Suprapubic skin (tissue), 4 donors: Measurements from ENCODE around the gene KIAA1217. TPM values are rescaled to one million over a fixed set of nuclear protein-coding genes. Genes with fewer than 3 reads are reported as not detected.

Experiments
- DNase-seq, 2 donors: peaks; one replicate each; pipeline ENCODE4 v3.0.0-alpha.2; 2019; ENCODE audit warnings: low spot score in 2 of 2
- H3K27ac ChIP-seq: fragments of 200-600 bp; sonication (generic); one replicate; pipeline ENCODE4 v1.5.1; 2019
- H3K27me3 ChIP-seq: fragments of 200-600 bp; sonication (generic); one replicate; pipeline ENCODE4 v1.5.1; 2019
- H3K36me3 ChIP-seq: fragments of 200-600 bp; sonication (generic); one replicate; pipeline ENCODE4 v1.5.1; 2019
- H3K4me1 ChIP-seq: fragments of 200-600 bp; sonication (generic); one replicate; pipeline ENCODE4 v1.5.1; 2019
- H3K4me3 ChIP-seq: fragments of 200-600 bp; sonication (generic); one replicate; pipeline ENCODE4 v1.5.1; 2019; ENCODE audit warnings: mild to moderate bottlenecking
- H3K9me3 ChIP-seq: fragments of 200-600 bp; sonication (generic); one replicate; pipeline ENCODE4 v1.5.1; 2019
- CTCF ChIP-seq, 2 donors: fragments of 200-600 bp in 1 of 2; fragments of 450-650 bp in 1 of 2; sonication (generic) in 1 of 2; IDR thresholded peaks; one replicate each; pipeline ENCODE4 v1.5.1; 2016 to 2019; ENCODE audit warnings: antibody characterized with exemption in 2 of 2, mild to moderate bottlenecking in 1 of 2, moderate library complexity in 1 of 2
- EP300 ChIP-seq: sonication (generic); formaldehyde crosslinking; IDR thresholded peaks from one replicate; pipeline ENCODE4 v1.6.1; 2017; ENCODE audit warnings: antibody characterized with exemption
- POLR2A ChIP-seq, 2 donors: fragments of 450-650 bp; IDR thresholded peaks; one replicate each; pipeline ENCODE4 v1.6.1; 2017; ENCODE audit warnings: antibody characterized with exemption in 2 of 2, mild to moderate bottlenecking in 2 of 2, moderate library complexity in 2 of 2
- POLR2AphosphoS5 ChIP-seq, 3 donors: sonication (generic); formaldehyde crosslinking; IDR thresholded peaks; one replicate each; pipeline ENCODE4 v1.6.1; 2017; ENCODE audit warnings: antibody characterized with exemption in 3 of 3
- WGBS: methylation state at CpG from one replicate; pipeline ENCODE4 v1.1.5; 2018; 5-methylcytosine and 5-hydroxymethylcytosine counted together
- total RNA-seq, 4 donors: library from RNA; depleted of rRNA; stranded (reverse); fragments of >200 nt; gene quantifications; one replicate each; pipeline ENCODE4 v1.1.0, GENCODE V29; 2016

The KIAA1217 gene
- total RNA-seq, 4 donors from 2014 or later: 59.2 to 109 (median 72.1) TPM

DNA sequence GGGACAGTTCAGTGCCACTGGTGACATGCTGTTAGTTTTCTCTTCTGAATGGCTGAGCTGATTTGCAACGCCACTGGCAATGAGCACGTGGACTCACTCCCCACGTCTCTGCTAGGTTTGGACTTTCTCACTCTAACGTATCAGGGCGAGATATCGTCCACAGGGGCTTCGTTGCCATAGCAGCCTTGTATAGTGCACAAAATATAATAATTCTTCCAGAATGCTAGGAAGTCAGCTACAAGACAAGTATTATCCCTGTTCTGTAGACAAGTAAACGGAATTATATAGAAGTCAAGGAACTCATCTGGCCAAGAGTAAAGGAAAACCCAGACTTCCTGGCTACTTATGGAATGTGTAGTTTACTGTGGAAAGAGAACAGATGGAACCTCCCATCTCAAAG lies 288.0 kb downstream of the KIAA1217 start:
- no peak overlapping the region for H3K27ac ChIP-seq
- 90% methylated on average over 8 of the region's 8 CpGs for WGBS
- peaks cover 15% of the 10 kb centered on the region for H3K36me3 ChIP-seq
- H3K4me3 ChIP-seq: no peak overlapping the region
- H3K27me3 ChIP-seq: no peaks in the 10 kb centered on the region
- H3K4me1 ChIP-seq: no peaks in the 10 kb centered on the region
- TF ChIP-seq CTCF (IDR thresholded peaks at IDR 0.05) (no peak), POLR2A (IDR thresholded peaks at IDR 0.05) (no peak), POLR2AphosphoS5 (IDR thresholded peaks at IDR 0.05) (no peak), EP300 (no peak)
- H3K9me3 ChIP-seq: no peaks in the 10 kb centered on the region
- DNase-seq: no peak

DNA sequence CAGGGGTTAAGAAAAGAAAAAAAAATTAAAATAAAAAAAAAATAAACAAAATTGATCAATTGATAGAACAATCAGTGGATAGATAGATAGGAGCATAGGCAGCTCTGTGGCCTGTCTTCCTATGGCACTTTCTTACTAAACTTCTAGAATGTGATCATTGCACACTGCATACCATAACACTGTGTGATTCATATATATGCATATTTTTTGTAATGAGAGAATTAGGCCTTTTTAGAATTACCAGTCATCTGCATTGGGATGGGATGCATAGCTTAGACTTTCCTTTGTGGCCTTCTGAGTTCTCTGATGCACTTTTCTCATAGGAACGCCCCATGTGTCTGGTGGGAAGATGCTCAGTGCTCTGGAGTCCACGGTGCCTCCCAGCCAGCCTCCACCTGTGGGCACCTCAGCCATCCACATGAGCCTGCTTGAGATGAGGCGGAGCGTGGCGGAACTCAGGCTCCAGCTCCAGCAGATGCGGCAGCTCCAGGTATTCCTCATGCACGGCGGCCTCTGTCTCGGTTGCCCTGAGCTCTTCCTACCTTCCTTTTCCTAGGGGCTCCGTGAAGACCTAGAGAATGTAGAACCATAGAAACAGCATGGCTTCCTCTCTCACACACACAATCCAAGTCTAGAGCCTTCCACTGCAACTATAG lies 292.2 kb downstream of the KIAA1217 start:
- Histone ChIP-seq H3K27me3 (no peaks in the 10 kb centered on the region), H3K4me3 (no peak overlapping the region), H3K9me3 (no peaks in the 10 kb centered on the region), H3K27ac (no peak overlapping the region), H3K36me3 (peaks cover 17% of the 10 kb centered on the region), H3K4me1 (no peaks in the 10 kb centered on the region)
- 100% methylated on average over 9 of the region's 10 CpGs for WGBS
- TF ChIP-seq POLR2AphosphoS5 (IDR thresholded peaks at IDR 0.05): no peak
- no peak for TF ChIP-seq CTCF (IDR thresholded peaks at IDR 0.05)
- TF ChIP-seq POLR2A (IDR thresholded peaks at IDR 0.05): no peak
- TF ChIP-seq EP300: no peak
- DNase-seq: no peak

GRCh38 chr10:24502006-24502405 lies 293.1 kb downstream of the KIAA1217 start:
- DNase-seq: no peak
- Histone ChIP-seq H3K27me3 (no peaks in the 10 kb centered on the region), H3K9me3 (no peaks in the 10 kb centered on the region), H3K36me3 (peaks cover 14% of the 10 kb centered on the region), H3K27ac (no peak overlapping the region), H3K4me3 (no peak overlapping the region), H3K4me1 (no peaks in the 10 kb centered on the region)
- no peak for TF ChIP-seq EP300
- TF ChIP-seq POLR2A (IDR thresholded peaks at IDR 0.05): no peak
- TF ChIP-seq CTCF (IDR thresholded peaks at IDR 0.05): no peak
- no peak for TF ChIP-seq POLR2AphosphoS5 (IDR thresholded peaks at IDR 0.05)
- WGBS: 86% methylated on average over 10 of the region's 10 CpGs

DNA sequence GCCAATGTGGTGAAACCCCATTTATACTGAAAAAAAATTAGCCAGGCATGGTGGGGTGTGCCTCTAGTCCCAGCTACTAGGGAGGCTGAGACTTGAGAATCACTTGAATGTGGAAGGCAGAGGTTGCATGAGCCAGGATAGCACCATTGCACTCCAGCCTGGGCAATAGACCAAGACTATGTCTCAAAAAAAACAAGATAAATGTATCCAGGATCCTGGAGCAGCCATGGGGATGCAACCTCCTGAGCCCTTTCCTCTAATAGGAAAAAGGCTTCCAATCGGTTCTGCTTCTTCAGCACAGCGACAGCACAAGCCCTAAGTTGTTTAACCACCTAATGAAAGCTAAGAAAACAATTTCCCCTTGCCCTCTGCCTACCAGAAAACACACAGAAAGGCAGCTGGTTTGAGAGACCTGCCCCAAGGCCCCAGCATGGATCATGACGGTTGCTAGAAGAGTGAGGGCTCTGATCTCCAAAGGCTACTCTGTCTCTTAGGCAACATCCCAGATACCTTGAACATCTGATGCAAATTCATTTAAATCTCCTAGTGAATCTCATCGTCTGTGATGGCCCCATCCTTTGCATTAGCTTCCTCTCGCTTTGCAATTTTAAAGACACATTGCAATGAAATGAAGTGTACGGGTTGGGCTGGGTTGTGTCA lies 294.0 kb downstream of the KIAA1217 start:
- Histone ChIP-seq H3K9me3 (no peaks in the 10 kb centered on the region), H3K27me3 (no peaks in the 10 kb centered on the region), H3K4me3 (no peak overlapping the region), H3K4me1 (no peaks in the 10 kb centered on the region), H3K27ac (no peak overlapping the region), H3K36me3 (peaks cover 10% of the 10 kb centered on the region)
- no peak for TF ChIP-seq EP300
- no peak for DNase-seq
- WGBS: 85% methylated on average over 6 of the region's 6 CpGs

- Histone ChIP-seq H3K27me3 (no peaks in the 10 kb centered on the region), H3K4me1 (no peaks in the 10 kb centered on the region), H3K9me3 (no peaks in the 10 kb centered on the region), H3K4me3 (no peak overlapping the region), H3K36me3 (peaks cover 10% of the 10 kb centered on the region), H3K27ac (no peak overlapping the region)
- no peak for DNase-seq
- 68% methylated on average over 12 of the region's 12 CpGs for WGBS
- TF ChIP-seq POLR2A (IDR thresholded peaks at IDR 0.05) (no peak), POLR2AphosphoS5 (IDR thresholded peaks at IDR 0.05) (no peak), EP300 (no peak), CTCF (IDR thresholded peaks at IDR 0.05) (peak in 1 of 2 donors; percentile 25)
These were observed 294.8 kb downstream of the KIAA1217 start for GRCh38 chr10:24503461-24504320.
